Activated T-cell treated with anti-CD3 and anti-CD28 coated beads, Interleukin-2, amount 50 U/mL, for 1 hour (primary cell): ENCODE data around the gene SLC17A9.

Experiments
- DNase-seq: peaks from one replicate; pipeline ENCODE4 v3.0.0-alpha.2; 2020

The SLC17A9 gene

GRCh38 chr20:62984666-62985443, 32.3 kb downstream of the SLC17A9 start:
- no peak for DNase-seq

- no peak for DNase-seq
Measured at GRCh38 chr20:62985444-62985778, 32.9 kb downstream of the SLC17A9 start.

GRCh38 chr20:62986257-62986800, 33.8 kb downstream of the SLC17A9 start:
- DNase-seq, result no peak

- no peak for DNase-seq
Measured at GRCh38 chr20:62987114-62987513, 34.6 kb downstream of the SLC17A9 start.

- no peak for DNase-seq
Measured at GRCh38 chr20:62989201-62989601, 36.7 kb downstream of the SLC17A9 start.

- DNase-seq, result no peak
Measured at GRCh38 chr20:62990306-62990825, 37.9 kb downstream of the SLC17A9 start.

- DNase-seq, result no peak
Measured at GRCh38 chr20:62991196-62991807, 38.8 kb downstream of the SLC17A9 start.

- no peak for DNase-seq
Measured at GRCh38 chr20:62991863-62992262, 39.4 kb downstream of the SLC17A9 start.

GRCh38 chr20:62993856-62994494, 41.5 kb downstream of the SLC17A9 start:
- no peak for DNase-seq

- DNase-seq, result no peak
Measured at GRCh38 chr20:62994869-62995281, 42.4 kb downstream of the SLC17A9 start.

GRCh38 chr20:62995481-62995880, 43.0 kb downstream of the SLC17A9 start:
- DNase-seq, result no peak

- no peak for DNase-seq
Measured at GRCh38 chr20:62995898-62996595, 43.5 kb downstream of the SLC17A9 start.

- DNase-seq, result no peak
Measured at GRCh38 chr20:62996596-62996982, 44.1 kb downstream of the SLC17A9 start.

- DNase-seq, result no peak
Measured at GRCh38 chr20:62997417-62998035, 45.0 kb downstream of the SLC17A9 start.

- DNase-seq, result no peak
Measured at GRCh38 chr20:62998449-62998848, 45.9 kb downstream of the SLC17A9 start.

GRCh38 chr20:62999580-62999979, 47.1 kb downstream of the SLC17A9 start:
- DNase-seq, result no peak

- DNase-seq, result no peak
Measured at GRCh38 chr20:63000036-63000435, 47.5 kb downstream of the SLC17A9 start.

- DNase-seq, result no peak
Measured at GRCh38 chr20:63000958-63001357, 48.4 kb downstream of the SLC17A9 start.

- DNase-seq, result no peak
Measured at GRCh38 chr20:63002511-63002910, 50.0 kb downstream of the SLC17A9 start.

GRCh38 chr20:63003546-63003945, 51.0 kb downstream of the SLC17A9 start:
- DNase-seq, result no peak

GRCh38 chr20:63004607-63005364, 52.3 kb downstream of the SLC17A9 start:
- DNase-seq, result no peak

GRCh38 chr20:63005365-63005861, 52.9 kb downstream of the SLC17A9 start:
- DNase-seq, result no peak
